Measurements from ENCODE around the gene EGFR. TPM values are rescaled to one million over a fixed set of nuclear protein-coding genes. Genes with fewer than 3 reads are reported as not detected.

The EGFR gene
- total and polyA plus RNA-seq, 11 donors, result 2.3 to 29.6 (median 7.0) TPM

GRCh38 chr7:54978364-54979116, 40.3 kb upstream of the EGFR start:
- Histone ChIP-seq H3K4me1 (no peaks in the 10 kb centered on the region), H3K36me3 (no peaks in the 10 kb centered on the region), H3K4me3 (no peak overlapping the region), H3K27ac (no peak overlapping the region), H3K27me3 (no peaks in the 10 kb centered on the region), H3K9me3 (peaks cover 0 to 1% (median 0%) of the 10 kb centered on the region in 12 donors)
- no peak for ATAC-seq
- WGBS, 4 donors, result 76 to 80% (median 77%) methylated on average over 9 of the region's 9 CpGs
- intact Hi-C loops (cut with DNase I), result no loop called here
- no peak for DNase-seq
- no peak for TF ChIP-seq POLR2A (IDR thresholded peaks at IDR 0.05)
- no peak for TF ChIP-seq CTCF (IDR thresholded peaks at IDR 0.05)

- TF ChIP-seq CTCF (IDR thresholded peaks at IDR 0.05), result no peak
- no peak for TF ChIP-seq POLR2A (IDR thresholded peaks at IDR 0.05)
- intact Hi-C loops (cut with DNase I), result no loop called here
- Histone ChIP-seq H3K4me3 (no peak overlapping the region), H3K27me3 (peaks cover 0 to 3% (median 0%) of the 10 kb centered on the region in 9 donors), H3K36me3 (no peaks in the 10 kb centered on the region), H3K27ac (no peak overlapping the region), H3K9me3 (no peaks in the 10 kb centered on the region), H3K4me1 (no peaks in the 10 kb centered on the region)
- no peak for DNase-seq
- WGBS, 4 donors, result 81 to 84% (median 84%) methylated on average over 14 of the region's 14 CpGs
- no peak for ATAC-seq
Observed at GRCh38 chr7:54980521-54980920, 38.3 kb upstream of the EGFR start.

- H3K4me3 ChIP-seq, result no peak overlapping the region
- no peak overlapping the region for H3K27ac ChIP-seq
- no peak for DNase-seq
- no peaks in the 10 kb centered on the region for H3K36me3 ChIP-seq
- TF ChIP-seq CTCF (IDR thresholded peaks at IDR 0.05), result no peak
- H3K27me3 ChIP-seq, result peaks cover 0 to 3% (median 0%) of the 10 kb centered on the region in 9 donors
- intact Hi-C loops (cut with DNase I), result no loop called here
- H3K4me1 ChIP-seq, result no peaks in the 10 kb centered on the region
- no peaks in the 10 kb centered on the region for H3K9me3 ChIP-seq
- 87 to 89% (median 89%) methylated on average over 11 of the region's 11 CpGs for WGBS, 4 donors
- no peak for ATAC-seq
Observed at GRCh38 chr7:54981913-54982312, 36.9 kb upstream of the EGFR start.

- intact Hi-C loops (cut with DNase I), result no loop called here
- WGBS, 4 donors, result 72 to 80% (median 75%) methylated on average over 7 of the region's 7 CpGs
- ATAC-seq, result no peak
- Histone ChIP-seq H3K27me3 (peaks cover 0 to 3% (median 0%) of the 10 kb centered on the region in 9 donors), H3K9me3 (no peaks in the 10 kb centered on the region), H3K4me1 (no peaks in the 10 kb centered on the region), H3K27ac (no peak overlapping the region), H3K36me3 (no peaks in the 10 kb centered on the region), H3K4me3 (no peak overlapping the region)
- no peak for DNase-seq
- TF ChIP-seq CTCF (IDR thresholded peaks at IDR 0.05) (no peak), POLR2A (IDR thresholded peaks at IDR 0.05) (no peak)
Observed at GRCh38 chr7:54985426-54986330, 33.1 kb upstream of the EGFR start.

Measured in heart left ventricle (tissue), 16 donors.